PFSK-1 (cell line): ENCODE results near the gene APH1B.

Source experiments
- FOXP2 ChIP-seq: optimal IDR thresholded peaks from 2 replicates; pipeline ENCODE3; 2011; ENCODE audit warnings: borderline replicate concordance, control low read depth, inconsistent platforms; ENCODE audit not compliant: insufficient read depth; ENCODE audit errors: extremely low read length, extremely low read depth
- POLR2AphosphoS5 ChIP-seq: IDR thresholded peaks from 2 replicates; pipeline ENCODE4 v1.6.1; 2012; ENCODE audit warnings: low read depth, mild to moderate bottlenecking, control low read depth, low read length, moderate library complexity
- REST ChIP-seq, 2 experiments: IDR thresholded peaks; 2 replicates each; pipeline versions ENCODE4 v1.6.1 to v1.8.0; 2011 to 2012; ENCODE audit warnings: low read depth in 2 of 2, low read length in 2 of 2, control low read depth in 1 of 2, inconsistent platforms in 1 of 2, mild to moderate bottlenecking in 1 of 2, moderate library complexity in 1 of 2; ENCODE audit not compliant: insufficient read depth in 1 of 2
- SIN3A ChIP-seq: IDR thresholded peaks from 2 replicates; pipeline ENCODE4 v1.6.1; 2012; ENCODE audit warnings: mild to moderate bottlenecking, low read length, moderate library complexity, borderline replicate concordance; ENCODE audit not compliant: insufficient read depth
- TAF1 ChIP-seq: IDR thresholded peaks from 2 replicates; pipeline ENCODE4 v1.6.1; 2012; ENCODE audit warnings: low read length, control low read depth, borderline replicate concordance; ENCODE audit not compliant: insufficient read depth

APH1B gene

GRCh38 chr15:63254991-63255390 lies 22.4 kb upstream of the APH1B start:
- TF ChIP-seq POLR2AphosphoS5 (no peak), REST (IDR thresholded peaks at IDR 0.05; ENCODE audit: insufficient read depth in 1 of 2, low read depth in 2 of 2, low read length in 2 of 2) (no peak), FOXP2 (no peak), TAF1 (no peak), SIN3A (no peak)

GRCh38 chr15:63255489-63255990 lies 21.9 kb upstream of the APH1B start:
- TF ChIP-seq REST (IDR thresholded peaks at IDR 0.05; ENCODE audit: insufficient read depth in 1 of 2, low read depth in 2 of 2, low read length in 2 of 2) (no peak), FOXP2 (no peak), TAF1 (no peak), POLR2AphosphoS5 (no peak), SIN3A (no peak)

GRCh38 chr15:63256433-63257274 lies 20.8 kb upstream of the APH1B start:
- TF ChIP-seq FOXP2 (no peak), POLR2AphosphoS5 (no peak), TAF1 (no peak), REST (IDR thresholded peaks at IDR 0.05; ENCODE audit: insufficient read depth in 1 of 2, low read depth in 2 of 2, low read length in 2 of 2) (no peak), SIN3A (no peak)

- TF ChIP-seq FOXP2 (no peak), REST (IDR thresholded peaks at IDR 0.05; ENCODE audit: insufficient read depth in 1 of 2, low read depth in 2 of 2, low read length in 2 of 2) (no peak), TAF1 (no peak), SIN3A (no peak)
Observed at GRCh38 chr15:63258658-63259057, 18.7 kb upstream of the APH1B start.
